Measurements from ENCODE around the gene CDC42BPA.

- TF ChIP-seq TSHZ2 (CRISPR knock-in tag; IDR thresholded peaks at IDR 0.05) (no peak), ARNTL (CRISPR knock-in tag; IDR thresholded peaks at IDR 0.05; ENCODE audit: borderline replicate concordance, low read depth) (no peak), PATZ1 (CRISPR knock-in tag; IDR thresholded peaks at IDR 0.05; ENCODE audit: borderline replicate concordance) (no peak), ZNF565 (CRISPR knock-in tag; conservative IDR thresholded peaks at IDR 0.05; ENCODE audit: low read depth) (no peak), ZNF8 (CRISPR knock-in tag; IDR thresholded peaks at IDR 0.05) (no peak), ZC3H10 (CRISPR knock-in tag; IDR thresholded peaks at IDR 0.05) (no peak), ZFP3 (CRISPR knock-in tag; IDR thresholded peaks at IDR 0.05) (no peak), BACH2 (CRISPR knock-in tag; IDR thresholded peaks at IDR 0.05; ENCODE audit: borderline replicate concordance) (no peak), ESRRG (CRISPR knock-in tag; IDR thresholded peaks at IDR 0.05) (no peak), ZFP30 (CRISPR knock-in tag; IDR thresholded peaks at IDR 0.05) (no peak)
These were observed 338.7 kb downstream of the CDC42BPA start for GRCh38 chr1:226979517-226980121.
